Psoas muscle (tissue), 8 donors: ENCODE data around the gene GCAT. TPM values are rescaled to one million over a fixed set of nuclear protein-coding genes. Genes with fewer than 3 reads are reported as not detected.

Experiments used
- ATAC-seq, 4 donors: fragments of 200-7000 bp; cut with Tn5 transposase; one replicate each; pipeline ENCODE4 v1.9.1; 2020; ENCODE audit warnings: moderate library complexity in 3 of 4, mild to moderate bottlenecking in 2 of 4
- DNase-seq, 2 donors: peaks; one replicate each; pipeline ENCODE4 v3.0.0-alpha.2; 2020
- H3K27ac ChIP-seq: fragments of 200-600 bp; one replicate; pipeline ENCODE4 v1.8.0; 2022
- H3K27me3 ChIP-seq, 3 donors: fragments of 200-600 bp in 1 of 3; one replicate each; pipeline versions ENCODE4 v1.6.1 to v1.8.0; 2013 to 2022; ENCODE audit warnings: low read length in 2 of 3, mild to moderate bottlenecking in 2 of 3, moderate library complexity in 1 of 3; ENCODE audit not compliant: insufficient read depth in 3 of 3
- H3K36me3 ChIP-seq, 2 donors: fragments of 200-600 bp in 1 of 2; one replicate each; pipeline versions ENCODE4 v1.6.1 to v1.8.0; 2013 to 2022; ENCODE audit warnings: low read depth in 1 of 2, mild to moderate bottlenecking in 1 of 2, moderate library complexity in 1 of 2; ENCODE audit not compliant: insufficient read depth in 1 of 2
- H3K4me1 ChIP-seq: fragments of 200-600 bp; one replicate; pipeline ENCODE4 v1.8.0; 2022
- H3K4me3 ChIP-seq: fragments of 200-600 bp; one replicate; pipeline ENCODE4 v1.8.0; 2022; ENCODE audit warnings: mild to moderate bottlenecking
- H3K9me3 ChIP-seq: fragments of 200-600 bp; one replicate; pipeline ENCODE4 v1.8.0; 2022
- CTCF ChIP-seq: fragments of 200-600 bp; IDR thresholded peaks from one replicate; pipeline ENCODE4 v1.8.0; 2022; ENCODE audit warnings: antibody characterized with exemption
- WGBS, 3 donors: extraction: QIAGEN DNeasy Blood & Tissue Kit; methylation state at CpG; one replicate each; pipeline versions ENCODE4 v1.1.6 to v1.1.7; 2013; 5-methylcytosine and 5-hydroxymethylcytosine counted together
- intact Hi-C, 2 donors: fragments of 100-400 bp; cut with DNase I; formaldehyde crosslinking; loops; one replicate each; pipeline versions ENCODE4 v1.11.0 to v1.14.2; 2022
- polyA plus RNA-seq, 3 donors: library from polyadenylated mRNA; stranded (reverse); fragments of 200-250 nt; gene quantifications; one replicate each; pipeline ENCODE4 v1.2.3, GENCODE V29; 2013
- total RNA-seq, 4 donors: library from RNA; stranded (reverse); fragmentation: NEBNext Ultra II Directional in 2 of 4; extraction: Animal tissue kit (Norgen Biotek cat#: 25700) in 2 of 4; gene quantifications; one replicate each; pipeline versions ENCODE4 v1.2.1 to v1.2.4, GENCODE V29; 2021 to 2023
- donor health status: healthy with polysubstance abuse.
- donor health status: DM: no; HTN: no; CAD: no; lungs with moderate emphysema.
- donor health status: Bipolar disorder and iron deficiency.
- donor health status: healthy.
- donor health status: DM: yes; HTN: yes; CAD: no.
- donor health status: DM: no; HTN: no; CAD: no.
- donor health status: DM: no; HTN: no; CAD: no.
- donor health status: DM: yes; HTN: yes; CAD: no.

GCAT gene
- total and polyA plus RNA-seq, 7 donors = 5.4 to 19.2 (median 8.3) TPM

- Histone ChIP-seq H3K9me3 (no peaks in the 10 kb centered on the region), H3K36me3 (peaks cover 33 to 98% of the 10 kb centered on the region in 2 donors), H3K4me3 (no peak overlapping the region), H3K27ac (no peak overlapping the region), H3K4me1 (peaks cover 24% of the 10 kb centered on the region), H3K27me3 (no peaks in the 10 kb centered on the region)
- DNase-seq (no peak), ATAC-seq (no peak)
- no peak for TF ChIP-seq CTCF
- intact Hi-C loops = no loop called here
- WGBS, 3 donors = 82 to 88% (median 83%) methylated on average over 6 of the region's 6 CpGs
Observed at GRCh38 chr22:37865510-37865909, 57.8 kb downstream of the GCAT start.

Other genes starting within 250 kb of the GCAT start
- gene CDC42EP1, start 247.5 kb upstream of the GCAT start, total RNA-seq = 10 to 100 TPM in 2 of 4 donors, 1 to 10 TPM in 2; 6.9 to 13.8 (median 10.7) TPM
- 1 to 10 TPM; 3.8 to 5.9 (median 4.1) TPM for gene CDC42EP1, start 247.5 kb upstream of the GCAT start, polyA plus RNA-seq
- not detected for gene LGALS2, start 227.8 kb upstream of the GCAT start, total RNA-seq
- gene LGALS2, start 227.8 kb upstream of the GCAT start, polyA plus RNA-seq = under 1 TPM in 2 of 3 donors, not detected in 1; 0.06 to 0.35 TPM
- 10 to 100 TPM; 31.9 to 37.2 (median 33.1) TPM for gene GGA1, start 199.1 kb upstream of the GCAT start, total RNA-seq
- 10 to 100 TPM; 30.2 to 39.4 (median 39.4) TPM for gene GGA1, start 199.1 kb upstream of the GCAT start, polyA plus RNA-seq
- 1 to 10 TPM; 1.4 to 2.4 (median 1.9) TPM for gene SH3BP1, start 168.3 kb upstream of the GCAT start, total RNA-seq
- under 1 TPM; 0.20 to 0.64 (median 0.34) TPM for gene SH3BP1, start 168.3 kb upstream of the GCAT start, polyA plus RNA-seq
- gene PDXP, start 149.2 kb upstream of the GCAT start, total RNA-seq = 10 to 100 TPM in 3 of 4 donors, 1 to 10 TPM in 1; 9.0 to 13.0 (median 12.3) TPM
- 10 to 100 TPM in 2 of 3 donors, 1 to 10 TPM in 1; 9.8 to 37.9 (median 24.4) TPM for gene PDXP, start 149.2 kb upstream of the GCAT start, polyA plus RNA-seq
- 1,000 to 10,000 TPM in 1 of 4 donors, 100 to 1,000 TPM in 3; 434 to 1,013 (median 908) TPM for gene LGALS1, start 132.3 kb upstream of the GCAT start, total RNA-seq
- 1,000 to 10,000 TPM in 2 of 3 donors, 100 to 1,000 TPM in 1; 717 to 1,817 (median 1,077) TPM for gene LGALS1, start 132.3 kb upstream of the GCAT start, polyA plus RNA-seq
- 10 to 100 TPM; 11.9 to 15.4 (median 12.3) TPM for gene NOL12, start 121.6 kb upstream of the GCAT start, total RNA-seq
- 10 to 100 TPM; 21.0 to 43.4 (median 22.0) TPM for gene NOL12, start 121.6 kb upstream of the GCAT start, polyA plus RNA-seq
- 10 to 100 TPM; 22.1 to 34.6 (median 24.5) TPM for gene TRIOBP, start 110.9 kb upstream of the GCAT start, total RNA-seq
- 10 to 100 TPM; 19.1 to 42.7 (median 24.7) TPM for gene TRIOBP, start 110.9 kb upstream of the GCAT start, polyA plus RNA-seq
- under 1 TPM in 1 of 4 donors, not detected in 3; 0.32 TPM for gene GALR3, start 15.4 kb downstream of the GCAT start, total RNA-seq
- gene GALR3, start 15.4 kb downstream of the GCAT start, polyA plus RNA-seq = under 1 TPM in 1 of 3 donors, not detected in 2; 0.04 TPM
- gene ANKRD54, start 36.4 kb downstream of the GCAT start, total RNA-seq = 10 to 100 TPM; 11.3 to 18.0 (median 12.5) TPM
- gene ANKRD54, start 36.4 kb downstream of the GCAT start, polyA plus RNA-seq = 10 to 100 TPM; 12.0 to 37.2 (median 13.9) TPM
- gene EIF3L, start 41.5 kb downstream of the GCAT start, total RNA-seq = 100 to 1,000 TPM; 369 to 483 (median 441) TPM
- gene EIF3L, start 41.5 kb downstream of the GCAT start, polyA plus RNA-seq = 100 to 1,000 TPM; 265 to 327 (median 310) TPM
- gene MICALL1, start 98.4 kb downstream of the GCAT start, total RNA-seq = 10 to 100 TPM; 16.4 to 24.7 (median 18.9) TPM
- gene MICALL1, start 98.4 kb downstream of the GCAT start, polyA plus RNA-seq = 10 to 100 TPM; 10.3 to 16.9 (median 12.1) TPM
- gene C22orf23, start 145.7 kb downstream of the GCAT start, total RNA-seq = under 1 TPM; 0.17 to 0.43 (median 0.20) TPM
- gene C22orf23, start 145.7 kb downstream of the GCAT start, polyA plus RNA-seq = 1 to 10 TPM in 1 of 3 donors, under 1 TPM in 2; 0.36 to 1.2 (median 0.72) TPM
- 10 to 100 TPM; 69.2 to 95.9 (median 88.4) TPM for gene POLR2F, start 145.8 kb downstream of the GCAT start, total RNA-seq
- 100 to 1,000 TPM; 215 to 280 (median 238) TPM for gene POLR2F, start 145.8 kb downstream of the GCAT start, polyA plus RNA-seq
- gene SOX10, start 176.6 kb downstream of the GCAT start, total RNA-seq = under 1 TPM in 2 of 4 donors, not detected in 2; 0.25 to 0.36 TPM
- under 1 TPM; 0.10 to 0.18 (median 0.18) TPM for gene SOX10, start 176.6 kb downstream of the GCAT start, polyA plus RNA-seq
- 10 to 100 TPM; 11.9 to 31.5 (median 17.8) TPM for gene PICK1, start 249.5 kb downstream of the GCAT start, total RNA-seq
- 10 to 100 TPM; 15.2 to 19.6 (median 18.9) TPM for gene PICK1, start 249.5 kb downstream of the GCAT start, polyA plus RNA-seq